IPS-18c (cell line): ENCODE results near the gene MOB3C.

ENCODE experiments used
- H3K4me3 ChIP-seq: 2 replicates; pipeline ENCODE4 v1.7.0; 2013; ENCODE audit warnings: low read depth, mild to moderate bottlenecking, low read length, moderate library complexity; ENCODE audit not compliant: insufficient read depth
- H3K9me3 ChIP-seq: one replicate; pipeline ENCODE4 v1.6.1; 2013; ENCODE audit warnings: mild to moderate bottlenecking, low read length, moderate library complexity; ENCODE audit not compliant: control insufficient read depth, insufficient read depth

The MOB3C gene

DNA sequence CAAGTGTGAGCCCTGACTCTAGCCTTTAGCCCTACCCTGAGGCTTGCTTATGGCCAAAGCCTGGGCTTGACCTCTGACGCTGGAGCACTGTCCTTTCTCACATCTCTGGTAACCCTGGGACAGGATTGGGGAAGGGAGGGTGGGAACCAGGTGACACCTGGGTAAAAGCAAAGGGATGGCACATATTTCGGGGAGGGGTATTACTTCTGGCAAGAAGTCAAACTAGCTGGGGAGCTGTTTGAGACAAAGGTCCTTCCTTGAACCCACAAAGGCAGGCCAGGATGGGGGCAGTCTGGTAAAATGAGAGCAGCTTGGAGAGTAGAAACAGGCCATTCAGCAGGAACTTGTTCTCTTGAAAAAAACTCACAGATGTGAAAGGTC is 2.0 kb downstream of the MOB3C start:
- Histone ChIP-seq H3K9me3 (no peaks in the 10 kb centered on the region), H3K4me3 (no peak overlapping the region)

GRCh38 chr1:46613661-46614603 is 2.7 kb downstream of the MOB3C start:
- H3K9me3 ChIP-seq: no peaks in the 10 kb centered on the region
- H3K4me3 ChIP-seq: no peak overlapping the region

DNA sequence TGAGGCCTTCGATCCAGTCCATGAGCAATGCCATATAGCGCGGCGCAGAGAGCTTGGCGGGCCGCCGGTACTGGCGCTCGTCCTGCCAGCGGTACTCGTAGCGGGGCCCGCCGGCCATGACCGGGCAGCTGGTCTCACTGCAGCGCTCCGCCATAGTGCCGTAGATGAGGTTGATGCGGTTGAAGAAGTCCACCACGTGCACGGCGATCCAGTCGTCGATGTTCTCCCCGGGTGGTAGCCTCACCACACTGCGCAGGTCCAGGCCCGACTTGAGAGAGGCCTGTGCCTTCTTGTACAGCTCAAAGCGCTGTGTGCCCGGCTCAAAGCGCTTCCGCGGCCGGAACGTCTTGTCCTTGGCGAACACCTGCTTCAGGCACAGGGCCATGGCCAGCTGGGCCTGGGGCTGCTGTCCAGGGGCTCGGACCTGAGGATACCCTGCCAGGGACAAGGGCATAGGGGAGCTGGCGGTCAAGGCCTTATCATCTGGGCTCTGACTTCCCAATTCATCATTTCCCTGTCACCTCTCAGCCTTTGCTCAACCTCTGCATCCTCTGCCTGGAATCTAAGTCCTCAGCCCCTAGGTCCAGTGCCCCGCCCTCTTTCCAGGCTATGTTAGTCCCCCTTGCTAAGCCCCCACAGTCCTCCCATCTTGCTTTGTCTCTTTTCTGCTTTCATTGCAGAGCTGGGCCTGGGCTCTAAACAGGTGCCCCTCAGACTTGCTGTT is 3.5 kb downstream of the MOB3C start:
- Histone ChIP-seq H3K9me3 (no peaks in the 10 kb centered on the region), H3K4me3 (no peak overlapping the region)

GRCh38 chr1:46611691-46612221 is 4.9 kb downstream of the MOB3C start:
- no peak overlapping the region; the same call in 1 of the 2 replicates for H3K4me3 ChIP-seq
- H3K9me3 ChIP-seq: no peaks in the 10 kb centered on the region

GRCh38 chr1:46607345-46608130 is 9.1 kb downstream of the MOB3C start:
- Histone ChIP-seq H3K4me3 (no peak overlapping the region), H3K9me3 (no peaks in the 10 kb centered on the region)

DNA sequence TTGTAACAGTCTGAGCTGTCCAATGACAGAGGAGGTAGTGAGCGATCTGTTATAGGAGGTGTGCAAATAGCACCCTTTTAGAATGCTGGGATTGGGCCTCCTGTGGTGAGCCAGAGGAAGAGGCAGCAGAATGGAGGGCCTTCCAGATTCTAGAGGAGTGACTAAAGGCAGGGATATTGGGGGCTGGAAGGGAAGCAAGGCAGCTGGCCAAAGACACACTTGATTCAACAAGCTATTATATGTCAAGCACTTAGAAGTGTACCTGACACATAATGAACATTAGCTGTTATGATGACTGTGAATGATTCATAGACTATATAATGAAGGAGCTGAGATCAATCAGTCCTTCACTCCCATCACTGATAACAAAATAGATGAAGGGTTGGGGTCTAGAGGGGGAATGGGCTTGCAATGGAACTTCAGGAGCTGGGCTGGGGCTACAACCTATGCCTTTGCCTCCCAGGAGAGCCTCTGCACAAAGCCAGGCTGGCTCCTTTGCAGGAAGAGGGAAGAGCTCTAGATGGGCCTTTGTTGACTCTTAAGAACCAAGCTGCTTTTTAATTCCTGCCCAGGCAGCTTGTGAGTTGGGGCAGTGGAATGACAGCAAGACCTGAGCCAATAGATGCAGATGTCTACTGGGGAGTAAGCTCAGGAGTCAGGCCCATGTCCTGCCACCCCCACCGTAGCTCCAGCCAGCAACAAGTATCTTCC is 10.2 kb downstream of the MOB3C start:
- Histone ChIP-seq H3K9me3 (no peaks in the 10 kb centered on the region), H3K4me3 (no peak overlapping the region)

DNA sequence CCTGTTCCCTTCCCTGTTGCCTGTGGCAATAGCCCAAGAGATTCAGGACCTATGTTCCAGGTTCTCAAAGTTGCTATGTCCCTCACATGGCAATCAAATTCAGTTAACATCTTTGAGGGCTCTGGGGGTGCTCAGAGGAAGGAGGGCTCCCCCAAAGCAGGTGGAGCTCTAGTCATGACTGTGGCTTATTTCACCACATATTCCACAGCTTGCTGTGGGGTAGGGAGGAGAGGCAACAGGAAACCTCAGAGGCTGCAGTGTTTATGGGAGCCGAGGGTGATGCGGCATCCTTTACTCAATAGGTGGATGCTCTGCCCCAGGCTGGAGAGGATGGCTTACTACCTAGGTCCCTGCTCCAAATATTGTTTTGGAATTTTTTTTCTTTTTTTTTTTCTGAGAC is 11.4 kb downstream of the MOB3C start:
- Histone ChIP-seq H3K9me3 (no peaks in the 10 kb centered on the region), H3K4me3 (no peak overlapping the region)

- H3K4me3 ChIP-seq: peak within 1 kb of the TSS; percentile 89
- no peaks in the 10 kb centered on the region for H3K9me3 ChIP-seq
Measured at GRCh38 chr1:46603858-46604549, 12.6 kb downstream of the MOB3C start, which contains the start of gene MKNK1. Gene MKNK1, minus strand, starts transcription at chr1:46604268. Its CDS starts 20,941 bp downstream, at chr1:46583327.

GRCh38 chr1:46603481-46603857 is 13.1 kb downstream of the MOB3C start:
- Histone ChIP-seq H3K4me3 (peak overlapping the region; percentile 89), H3K9me3 (no peaks in the 10 kb centered on the region)

DNA sequence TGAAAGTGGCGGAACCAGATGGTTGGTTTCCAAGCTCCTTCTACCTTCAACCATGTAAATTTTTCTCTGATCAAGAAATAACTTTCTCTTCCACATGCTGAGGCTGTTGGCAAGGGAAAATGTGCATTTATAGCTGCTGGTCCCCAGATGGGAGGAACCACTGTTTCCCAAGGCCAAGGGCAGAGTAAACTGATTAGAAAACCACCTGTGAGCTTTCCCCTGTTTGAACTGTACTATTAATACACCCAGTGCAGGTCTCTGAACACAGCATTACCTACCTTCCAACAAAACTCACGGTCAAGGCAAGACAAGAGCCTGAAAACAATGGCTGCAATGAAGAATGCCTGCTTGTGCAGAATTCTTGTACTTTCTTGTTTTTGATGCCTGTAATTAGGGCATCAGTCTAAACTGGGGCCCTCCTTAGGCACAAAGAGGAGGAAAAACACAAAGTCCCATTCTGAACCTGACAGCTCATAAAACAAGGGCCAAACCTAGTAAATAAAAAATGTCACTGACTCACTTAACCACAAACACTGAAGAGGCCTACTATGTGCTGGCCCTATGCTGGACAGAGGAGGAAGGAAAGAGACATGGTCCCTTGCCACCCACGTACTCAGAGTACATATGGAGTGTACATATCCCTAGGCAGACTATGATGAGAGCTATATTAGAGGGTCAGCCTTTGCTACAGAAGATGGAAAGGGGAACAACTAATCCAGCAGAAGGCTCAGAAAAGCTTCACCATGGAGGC is 15.2 kb downstream of the MOB3C start:
- H3K9me3 ChIP-seq: no peaks in the 10 kb centered on the region
- H3K4me3 ChIP-seq: no peak overlapping the region

- Histone ChIP-seq H3K4me3 (no peak overlapping the region), H3K9me3 (no peaks in the 10 kb centered on the region)
Measured at GRCh38 chr1:46599059-46599970, 17.3 kb downstream of the MOB3C start.

GRCh38 chr1:46596846-46597245 is 19.8 kb downstream of the MOB3C start:
- Histone ChIP-seq H3K9me3 (no peaks in the 10 kb centered on the region), H3K4me3 (no peak overlapping the region)

DNA sequence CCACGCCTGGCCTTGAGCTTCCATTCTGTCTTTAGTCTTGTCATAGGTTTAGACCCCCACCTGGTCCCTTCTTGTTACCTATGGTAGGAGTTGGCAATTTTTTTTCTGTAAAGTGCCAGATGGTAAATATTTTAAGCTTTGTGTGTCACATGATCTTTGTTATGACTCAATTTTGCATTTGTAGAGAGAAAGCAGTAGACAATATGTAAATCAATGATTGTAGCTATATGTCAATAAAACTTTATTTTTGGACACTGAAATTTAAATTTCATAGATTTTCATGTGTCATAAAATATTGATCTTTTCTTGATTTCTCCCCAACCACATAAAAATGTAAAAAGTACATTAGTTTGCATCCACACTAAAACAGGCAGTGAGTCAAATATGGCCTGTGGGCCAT is 20.6 kb downstream of the MOB3C start:
- no peaks in the 10 kb centered on the region for H3K9me3 ChIP-seq
- no peak overlapping the region for H3K4me3 ChIP-seq

DNA sequence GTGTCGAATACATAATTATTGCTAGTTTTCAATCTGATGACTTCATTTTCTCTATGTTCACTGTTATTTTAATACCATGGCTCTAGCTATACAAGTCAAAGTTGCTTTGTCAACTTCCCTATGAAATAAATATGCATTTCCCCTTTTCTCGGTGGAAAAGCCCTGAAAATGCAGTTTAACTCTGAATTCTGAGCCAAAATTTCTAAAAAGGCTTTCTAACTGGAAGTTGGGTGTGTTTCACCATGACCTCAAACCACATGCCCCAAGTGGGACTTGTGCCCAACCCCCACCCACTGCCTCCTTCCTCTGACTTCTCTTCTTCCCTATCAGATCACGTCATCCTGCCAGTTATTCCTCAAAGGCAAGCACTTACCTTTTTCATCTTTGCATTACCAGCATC is 21.5 kb downstream of the MOB3C start:
- Histone ChIP-seq H3K4me3 (no peak overlapping the region), H3K9me3 (no peaks in the 10 kb centered on the region)

DNA sequence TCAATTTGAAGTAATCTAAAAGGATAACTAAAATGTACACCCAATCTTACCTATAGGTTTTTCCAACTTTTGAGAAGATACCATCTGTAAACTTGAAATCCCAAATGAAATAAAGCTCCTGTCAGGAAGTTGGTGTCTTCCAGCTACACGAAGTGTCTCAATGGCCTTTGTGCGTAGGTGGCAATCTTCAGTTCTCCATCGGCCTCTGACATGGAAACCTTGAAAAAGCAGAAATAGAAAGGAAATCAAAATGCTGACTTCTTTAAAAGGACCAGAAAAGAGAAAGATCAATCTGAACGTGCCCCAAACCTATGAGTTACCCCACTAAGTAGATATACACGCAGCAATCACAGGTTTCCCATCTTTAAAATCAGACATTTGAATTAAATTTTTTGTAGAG is 22.5 kb downstream of the MOB3C start:
- Histone ChIP-seq H3K9me3 (no peaks in the 10 kb centered on the region), H3K4me3 (no peak overlapping the region)
